ENCODE data around the gene TRPC4. TPM values are rescaled to one million over a fixed set of nuclear protein-coding genes. Genes with fewer than 3 reads are reported as not detected.

The TRPC4 gene
- total and polyA plus RNA-seq, 12 donors = 0.26 to 3.9 (median 1.0) TPM; not detected in 1

DNA sequence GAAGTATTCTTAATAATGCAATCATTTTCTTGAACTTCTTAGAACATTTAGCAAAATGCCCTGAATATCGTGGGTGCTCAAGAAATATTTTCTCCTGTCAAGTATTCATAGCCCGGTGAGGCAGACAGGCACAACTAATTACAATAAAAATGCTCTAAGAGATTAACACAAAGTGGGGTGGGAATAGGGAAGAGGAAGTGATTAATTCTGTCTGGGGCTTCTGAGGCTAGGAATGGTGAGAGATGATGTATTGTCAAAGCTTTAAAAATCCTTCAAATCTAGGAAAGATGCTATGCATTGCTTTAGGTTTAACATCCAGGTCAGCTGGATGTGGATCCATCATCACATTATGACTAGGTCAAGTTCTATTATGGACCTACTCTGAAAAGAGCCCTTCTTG, 204.2 kb downstream of the TRPC4 start:
- no peaks in the 10 kb centered on the region for H3K27me3 ChIP-seq
- no peak overlapping the region for H3K27ac ChIP-seq
- 56 to 72% methylated on average over 2 of the region's 2 CpGs for WGBS, 2 donors
- H3K4me1 ChIP-seq = no peaks in the 10 kb centered on the region
- no peak overlapping the region for H3K4me3 ChIP-seq
- ATAC-seq (no peak), DNase-seq (no peak)
- H3K36me3 ChIP-seq = no peaks in the 10 kb centered on the region
- no peak for TF ChIP-seq CTCF (IDR thresholded peaks at IDR 0.05)
- intact Hi-C loops (cut with DNase I) = no loop called here
- peaks cover 0 to 4% (median 0%) of the 10 kb centered on the region in 11 donors for H3K9me3 ChIP-seq

DNA sequence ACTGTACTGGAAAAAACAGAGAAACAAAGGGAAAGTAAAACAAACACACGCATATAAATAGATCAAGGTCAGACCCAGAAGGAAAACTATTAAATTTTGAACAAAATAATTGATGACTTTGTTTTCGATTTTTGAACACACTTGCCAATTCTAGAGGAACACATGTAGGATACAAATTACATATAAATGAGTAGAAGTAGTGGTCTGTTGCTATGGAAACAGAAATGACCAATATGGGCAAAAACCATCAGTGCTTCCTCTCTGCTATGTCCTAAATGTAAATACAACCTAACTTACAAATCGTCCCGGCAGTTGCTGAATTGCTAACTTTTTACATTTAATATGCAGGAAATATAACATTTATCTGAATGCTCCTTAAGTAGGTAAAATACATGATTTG, 205.8 kb downstream of the TRPC4 start:
- no peaks in the 10 kb centered on the region for H3K4me1 ChIP-seq
- H3K36me3 ChIP-seq = no peaks in the 10 kb centered on the region
- DNase-seq (no peak), ATAC-seq (no peak)
- intact Hi-C loops (cut with DNase I) = no loop called here
- 85 to 96% methylated on average over 4 of the region's 4 CpGs for WGBS, 2 donors
- H3K27ac ChIP-seq = no peak overlapping the region
- TF ChIP-seq CTCF (IDR thresholded peaks at IDR 0.05) = no peak
- H3K9me3 ChIP-seq = peaks cover 0 to 4% (median 0%) of the 10 kb centered on the region in 11 donors
- H3K4me3 ChIP-seq = no peak overlapping the region
- H3K27me3 ChIP-seq = no peaks in the 10 kb centered on the region

DNA sequence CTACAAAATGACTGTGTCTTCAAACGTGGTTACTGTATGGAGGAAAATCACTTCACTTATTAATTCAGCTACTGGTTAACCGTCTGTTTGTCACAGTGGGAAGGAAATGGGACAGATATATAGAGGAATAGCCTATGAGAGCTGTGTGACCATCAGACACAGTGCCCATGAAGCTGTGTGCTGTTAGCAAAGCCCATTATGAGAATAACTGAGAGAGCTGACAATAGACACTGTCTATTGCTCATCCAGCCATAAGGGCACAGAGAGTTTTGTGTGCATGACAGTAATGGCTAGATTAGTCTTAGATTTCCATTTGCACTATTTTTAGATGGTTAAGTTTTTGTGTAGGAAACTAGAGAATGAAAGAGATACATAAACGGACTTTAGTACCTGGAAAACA, 206.9 kb downstream of the TRPC4 start:
- Histone ChIP-seq H3K4me3 (no peak overlapping the region), H3K36me3 (no peaks in the 10 kb centered on the region), H3K27ac (no peak overlapping the region), H3K4me1 (no peaks in the 10 kb centered on the region), H3K27me3 (no peaks in the 10 kb centered on the region), H3K9me3 (peaks cover 0 to 4% (median 0%) of the 10 kb centered on the region in 11 donors)
- intact Hi-C loops (cut with DNase I) = no loop called here
- no peak for TF ChIP-seq CTCF (IDR thresholded peaks at IDR 0.05)
- no peak for DNase-seq
- 58 to 69% methylated on average over 3 of the region's 3 CpGs for WGBS, 2 donors
- no peak for ATAC-seq

GRCh38 chr13:37657956-37658355, 211.6 kb downstream of the TRPC4 start:
- no peak for DNase-seq
- intact Hi-C loops (cut with DNase I) = no loop called here
- Histone ChIP-seq H3K9me3 (no peaks in the 10 kb centered on the region), H3K36me3 (no peaks in the 10 kb centered on the region), H3K27me3 (no peaks in the 10 kb centered on the region), H3K4me1 (no peaks in the 10 kb centered on the region), H3K27ac (no peak overlapping the region), H3K4me3 (no peak overlapping the region)
- 96 to 98% methylated on average over 1 of the region's 1 CpG for WGBS, 2 donors
- no peak for ATAC-seq
- no peak for TF ChIP-seq CTCF (IDR thresholded peaks at IDR 0.05)
